HEK293T (cell line): ENCODE measurements around the gene EIF3F.

Experiments
- LEF1 ChIP-seq: fragments of 450-650 bp; IDR thresholded peaks from 2 replicates; pipeline ENCODE4 v1.6.1; 2017; ENCODE audit warnings: mild to moderate bottlenecking, borderline replicate concordance
- PKNOX1 ChIP-seq: fragments of 450-650 bp; IDR thresholded peaks from 2 replicates; pipeline ENCODE4 v1.6.1; 2016

GRCh38 chr11:7955191-7955590 is 31.9 kb upstream of the EIF3F start:
- TF ChIP-seq PKNOX1 (no peak), LEF1 (no peak)
